ENCODE data around the gene CD37.
"Not testable (repeated sequence)": the region's sequence is repeated elsewhere in the genome, so short reads cannot be mapped to it uniquely, and the experiment has no call there.

CD37 gene

GRCh38 chr19:49327878-49328544, 7.2 kb upstream of the CD37 start:
- DNase-seq (ENCODE audit: low spot score) (no peak), FAIRE-seq (no peak)

- DNase-seq (ENCODE audit: low spot score), result no peak
- no peak for FAIRE-seq
These were observed 6.5 kb upstream of the CD37 start for GRCh38 chr19:49328741-49329140.

GRCh38 chr19:49331187-49331586, 4.0 kb upstream of the CD37 start:
- FAIRE-seq, result not testable (repeated sequence)

GRCh38 chr19:49331616-49332055, 3.6 kb upstream of the CD37 start:
- FAIRE-seq (no peak), DNase-seq (ENCODE audit: low spot score) (peak; percentile 51)

More at GRCh38 chr19:49331187-49331586, 4.0 kb upstream of the CD37 start:
- DNase-seq (ENCODE audit: low spot score), result not testable (repeated sequence)

GRCh38 chr19:49332691-49333417, 2.4 kb upstream of the CD37 start:
- not testable (repeated sequence) for FAIRE-seq; DNase-seq (ENCODE audit: low spot score)

- no peak for FAIRE-seq
- DNase-seq (ENCODE audit: low spot score), result no peak
These were observed 1.8 kb upstream of the CD37 start for GRCh38 chr19:49333418-49333805.

- DNase-seq (ENCODE audit: low spot score) (no peak), FAIRE-seq (no peak)
These were observed 1.4 kb upstream of the CD37 start for GRCh38 chr19:49333811-49334288.

GRCh38 chr19:49335784-49336481, 727 bp downstream of the CD37 start:
- FAIRE-seq (no peak), DNase-seq (ENCODE audit: low spot score) (no peak)

GRCh38 chr19:49336482-49337266, 1.5 kb downstream of the CD37 start:
- FAIRE-seq, result no peak
- no peak for DNase-seq (ENCODE audit: low spot score)

GRCh38 chr19:49337267-49338022, 2.2 kb downstream of the CD37 start:
- FAIRE-seq, result no peak
- DNase-seq (ENCODE audit: low spot score), result no peak

GRCh38 chr19:49338023-49338677, 2.9 kb downstream of the CD37 start:
- FAIRE-seq, result no peak
- no peak for DNase-seq (ENCODE audit: low spot score)

- DNase-seq (ENCODE audit: low spot score) (peak; percentile 33), FAIRE-seq (no peak)
These were observed 3.6 kb downstream of the CD37 start for GRCh38 chr19:49338691-49339300.

GRCh38 chr19:49339301-49340068, 4.3 kb downstream of the CD37 start:
- DNase-seq (ENCODE audit: low spot score), result no peak
- FAIRE-seq, result no peak

GRCh38 chr19:49340069-49340864, 5.1 kb downstream of the CD37 start:
- DNase-seq (ENCODE audit: low spot score) (no peak), FAIRE-seq (no peak)

- FAIRE-seq (no peak), DNase-seq (ENCODE audit: low spot score) (no peak)
These were observed 5.9 kb downstream of the CD37 start for GRCh38 chr19:49340865-49341718.

- FAIRE-seq (no peak), DNase-seq (ENCODE audit: low spot score) (no peak)
These were observed 7.1 kb downstream of the CD37 start for GRCh38 chr19:49342291-49342721.

GRCh38 chr19:49343123-49343522, 7.9 kb downstream of the CD37 start:
- no peak for FAIRE-seq
- no peak for DNase-seq (ENCODE audit: low spot score)
